GM19025 (cell line): ENCODE measurements around the gene SYNPO.

Experiments used
- ATAC-seq: cut with Tn5 transposase; IDR thresholded peaks from one replicate; pipeline ENCODE4 v1.9.1; 2021; ENCODE audit warnings: mild to moderate bottlenecking, low read depth, moderate library complexity; ENCODE audit not compliant: unreplicated experiment

The SYNPO gene

GRCh38 chr5:150639377-150639692 is 1.1 kb upstream of the SYNPO start:
- ATAC-seq: no peak

GRCh38 chr5:150639751-150640150 is 709 bp upstream of the SYNPO start:
- ATAC-seq: no peak

- no peak for ATAC-seq
These were observed 628 bp downstream of the SYNPO start for GRCh38 chr5:150641006-150641570.

- ATAC-seq: no peak
These were observed 1.5 kb downstream of the SYNPO start for GRCh38 chr5:150641824-150642566.

- no peak for ATAC-seq
These were observed 2.1 kb downstream of the SYNPO start for GRCh38 chr5:150642567-150642927.

- no peak for ATAC-seq
These were observed 2.7 kb downstream of the SYNPO start for GRCh38 chr5:150642991-150643710.

- ATAC-seq: no peak
These were observed 3.6 kb downstream of the SYNPO start for GRCh38 chr5:150644058-150644457.

- no peak for ATAC-seq
These were observed 4.1 kb downstream of the SYNPO start for GRCh38 chr5:150644514-150644913.

GRCh38 chr5:150645070-150645700 is 4.7 kb downstream of the SYNPO start:
- ATAC-seq: no peak

- no peak for ATAC-seq
These were observed 7.1 kb downstream of the SYNPO start for GRCh38 chr5:150647275-150648251.

GRCh38 chr5:150648294-150649107 is 8.0 kb downstream of the SYNPO start:
- ATAC-seq: no peak

GRCh38 chr5:150649108-150650020 is 8.9 kb downstream of the SYNPO start:
- no peak for ATAC-seq

- no peak for ATAC-seq
These were observed 9.9 kb downstream of the SYNPO start for GRCh38 chr5:150650021-150651006.

GRCh38 chr5:150651382-150651781 is 10.9 kb downstream of the SYNPO start:
- no peak for ATAC-seq

GRCh38 chr5:150651924-150652671 is 11.6 kb downstream of the SYNPO start:
- ATAC-seq: no peak

- ATAC-seq: no peak
These were observed 12.8 kb downstream of the SYNPO start for GRCh38 chr5:150653145-150653761.
